GM20000 (cell line): ENCODE results near the gene KMT5C.

Experiments
- DNase-seq: peaks from one replicate; pipeline ENCODE4 v3.0.0; 2012; ENCODE audit warnings: low spot score
- CTCF ChIP-seq: IDR thresholded peaks from 2 replicates; pipeline ENCODE4 v1.5.1; 2012; ENCODE audit warnings: mild to moderate bottlenecking, control low read depth; ENCODE audit errors: extremely low read depth, missing control alignments

The KMT5C gene

GRCh38 chr19:55352040-55352439 lies 12.4 kb downstream of the KMT5C start:
- DNase-seq = no peak
- TF ChIP-seq CTCF = no peak

GRCh38 chr19:55352549-55353145 lies 13.0 kb downstream of the KMT5C start:
- no peak for TF ChIP-seq CTCF
- no peak for DNase-seq

GRCh38 chr19:55353356-55353802 lies 13.7 kb downstream of the KMT5C start:
- DNase-seq = no peak
- no peak for TF ChIP-seq CTCF

GRCh38 chr19:55353803-55354697 lies 14.4 kb downstream of the KMT5C start:
- TF ChIP-seq CTCF = no peak
- DNase-seq = peak; percentile 89

- TF ChIP-seq CTCF = no peak
- DNase-seq = no peak
Observed at GRCh38 chr19:55354698-55355212, 15.1 kb downstream of the KMT5C start, which contains the start of gene COX6B2. TSS of gene COX6B2 (minus strand) at chr19:55354719. CDS start at chr19:55354521, 198 bp downstream.

- no peak for DNase-seq
- no peak for TF ChIP-seq CTCF
Observed at GRCh38 chr19:55355213-55355821, 15.6 kb downstream of the KMT5C start.
